ENCODE measurements around the gene CACUL1. TPM values are rescaled to one million over a fixed set of nuclear protein-coding genes. Genes with fewer than 3 reads are reported as not detected.

The CACUL1 gene
- total RNA-seq, 1 experiment from 2014 or later: 38.5 TPM

DNA sequence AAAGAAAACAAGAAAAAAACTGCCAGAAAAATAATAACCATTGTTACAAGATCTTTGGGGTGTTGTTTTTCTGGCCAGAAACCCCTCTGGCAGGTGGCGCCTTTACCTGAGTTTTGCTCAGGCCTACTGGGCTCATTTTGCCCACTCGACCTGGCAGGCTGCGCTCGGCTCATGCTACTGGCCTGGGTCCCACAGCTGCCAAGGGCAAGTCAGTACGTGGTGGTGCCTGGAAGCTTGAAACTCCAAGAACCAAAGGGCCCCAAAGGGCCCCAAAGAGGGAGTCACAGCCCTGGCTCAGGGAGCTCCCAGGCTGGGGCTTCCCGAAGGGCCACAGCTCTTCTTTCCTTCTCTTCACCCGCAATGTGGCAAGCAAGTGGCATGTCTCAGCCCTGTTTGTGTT, 42.7 kb downstream of the CACUL1 start:
- Histone ChIP-seq H4K91ac (ENCODE audit: insufficient read length, low read depth, low read length) (no peak overlapping the region), H3K79me1 (ENCODE audit: insufficient read depth, low read depth, low read length, poor library complexity, severe bottlenecking) (no peaks in the 10 kb centered on the region), H3K9ac (ENCODE audit: extremely low read depth, insufficient read length, low read length) (no peak overlapping the region), H2BK120ac (ENCODE audit: low read depth, low read length, poor library complexity, severe bottlenecking) (no peak overlapping the region), H4K8ac (replicated peaks; ENCODE audit: insufficient read length, low read depth, low read length) (no peak overlapping the region), H3K18ac (ENCODE audit: insufficient read length, low read depth, low read length) (no peak overlapping the region), H3K56ac (ENCODE audit: insufficient read length, low read depth, low read length) (no peak overlapping the region), H2BK15ac (ENCODE audit: low read depth, low read length) (no peak overlapping the region), H3K9me3 (ENCODE audit: control insufficient read depth, low read depth, low read length) (no peaks in the 10 kb centered on the region), H4K20me1 (ENCODE audit: control insufficient read depth, insufficient read depth, insufficient read length) (no peaks in the 10 kb centered on the region), H2BK20ac (ENCODE audit: low read depth, low read length, poor library complexity, severe bottlenecking) (no peak overlapping the region), H3T11ph (ENCODE audit: low read length) (no peak overlapping the region), H2AK5ac (ENCODE audit: insufficient read length, low read length) (no peak overlapping the region), H3K27me3 (ENCODE audit: insufficient read depth, low read length) (no peaks in the 10 kb centered on the region), H3K14ac (ENCODE audit: insufficient read depth, low read length) (no peak overlapping the region), H2BK12ac (ENCODE audit: insufficient read length, low read depth, low read length) (no peak overlapping the region), H4K5ac (ENCODE audit: insufficient read length, low read depth, low read length) (no peak overlapping the region), H2AFZ (ENCODE audit: low read length) (no peak overlapping the region), H2BK5ac (ENCODE audit: insufficient read length, low read length) (no peak overlapping the region), H3K4me1 (ENCODE audit: insufficient read depth, low read length) (no peaks in the 10 kb centered on the region), H3K23me2 (ENCODE audit: insufficient read length, low read depth, low read length, poor library complexity, severe bottlenecking) (no peaks in the 10 kb centered on the region), H3K4ac (ENCODE audit: low read depth, low read length) (no peak overlapping the region), H3K27ac (ENCODE audit: insufficient read length, low read depth, low read length) (no peak overlapping the region), H3K23ac (ENCODE audit: insufficient read length, low read depth, low read length) (no peak overlapping the region), H3K4me2 (ENCODE audit: insufficient read depth, insufficient read length, low read length) (no peak overlapping the region), H3K79me2 (ENCODE audit: insufficient read depth, low read length) (no peaks in the 10 kb centered on the region)
- H3K27ac Mint-ChIP-seq: no peak overlapping the region
- WGBS (ENCODE audit: extremely low coverage, insufficient read length, low lambda C conversion rate): no CpG with 5 or more reads among the region's 7 CpGs
- TF ChIP-seq, protein P1, sequence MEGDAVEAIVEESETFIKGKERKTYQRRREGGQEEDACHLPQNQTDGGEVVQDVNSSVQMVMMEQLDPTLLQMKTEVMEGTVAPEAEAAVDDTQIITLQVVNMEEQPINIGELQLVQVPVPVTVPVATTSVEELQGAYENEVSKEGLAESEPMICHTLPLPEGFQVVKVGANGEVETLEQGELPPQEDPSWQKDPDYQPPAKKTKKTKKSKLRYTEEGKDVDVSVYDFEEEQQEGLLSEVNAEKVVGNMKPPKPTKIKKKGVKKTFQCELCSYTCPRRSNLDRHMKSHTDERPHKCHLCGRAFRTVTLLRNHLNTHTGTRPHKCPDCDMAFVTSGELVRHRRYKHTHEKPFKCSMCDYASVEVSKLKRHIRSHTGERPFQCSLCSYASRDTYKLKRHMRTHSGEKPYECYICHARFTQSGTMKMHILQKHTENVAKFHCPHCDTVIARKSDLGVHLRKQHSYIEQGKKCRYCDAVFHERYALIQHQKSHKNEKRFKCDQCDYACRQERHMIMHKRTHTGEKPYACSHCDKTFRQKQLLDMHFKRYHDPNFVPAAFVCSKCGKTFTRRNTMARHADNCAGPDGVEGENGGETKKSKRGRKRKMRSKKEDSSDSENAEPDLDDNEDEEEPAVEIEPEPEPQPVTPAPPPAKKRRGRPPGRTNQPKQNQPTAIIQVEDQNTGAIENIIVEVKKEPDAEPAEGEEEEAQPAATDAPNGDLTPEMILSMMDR (conservative IDR thresholded peaks at IDR 0.05): no peak
- no peak for DNase-seq
- no peak overlapping the region for H3K4me3 Mint-ChIP-seq
- H3K27me3 Mint-ChIP-seq (ENCODE audit: low read depth): no peaks in the 10 kb centered on the region
- peaks cover 0 to 21% (median 14%) of the 10 kb centered on the region in 3 experiments; a peak in 5 of 7 replicates for H3K36me3 Mint-ChIP-seq (ENCODE audit: insufficient read depth in 1 of 3, low read depth in 3 of 3)
- peaks cover 0 to 3% of the 10 kb centered on the region in 2 experiments; a peak in 1 of 4 replicates for H3K4me1 Mint-ChIP-seq
- no peaks in the 10 kb centered on the region for H3K9me3 Mint-ChIP-seq

All from H9 (cell line).